WERI-Rb-1 (cell line): ENCODE data around the gene TYSND1.
"Not testable (repeated sequence)": the region's sequence is repeated elsewhere in the genome, so short reads cannot be mapped to it uniquely, and the experiment has no call there.

ENCODE experiments used
- DNase-seq: peaks from one replicate; pipeline ENCODE4 v3.0.0-alpha.2; 2020
- H3K27ac ChIP-seq: fragments of 250-450 bp; sonication (Bioruptor Pico); 2 replicates; pipeline ENCODE4 v1.5.1; 2020; ENCODE audit warnings: mild to moderate bottlenecking, moderate library complexity
- H3K27me3 ChIP-seq: fragments of 250-450 bp; sonication (Bioruptor Pico); 2 replicates; pipeline ENCODE4 v1.5.1; 2021; ENCODE audit warnings: mild to moderate bottlenecking, low read depth, moderate library complexity; ENCODE audit not compliant: insufficient read depth, severe bottlenecking
- H3K36me3 ChIP-seq: fragments of 250-450 bp; sonication (Bioruptor Pico); 2 replicates; pipeline ENCODE4 v1.5.1; 2020; ENCODE audit warnings: mild to moderate bottlenecking, moderate library complexity
- H3K4me3 ChIP-seq: 2 replicates; pipeline ENCODE4 v1.5.1; 2011; ENCODE audit warnings: low read depth, mild to moderate bottlenecking, control low read depth, low read length
- H3K9me3 ChIP-seq: fragments of 250-450 bp; sonication (Bioruptor Pico); 2 replicates; pipeline ENCODE4 v1.5.1; 2021; ENCODE audit warnings: mild to moderate bottlenecking, moderate library complexity; ENCODE audit not compliant: severe bottlenecking
- TF ChIP-seq, protein P1 (sequence below): IDR thresholded peaks from 2 replicates; pipeline ENCODE4 v1.5.1; 2011; ENCODE audit warnings: low read depth, mild to moderate bottlenecking, control low read depth, inconsistent platforms, low read length

TYSND1 gene

DNA sequence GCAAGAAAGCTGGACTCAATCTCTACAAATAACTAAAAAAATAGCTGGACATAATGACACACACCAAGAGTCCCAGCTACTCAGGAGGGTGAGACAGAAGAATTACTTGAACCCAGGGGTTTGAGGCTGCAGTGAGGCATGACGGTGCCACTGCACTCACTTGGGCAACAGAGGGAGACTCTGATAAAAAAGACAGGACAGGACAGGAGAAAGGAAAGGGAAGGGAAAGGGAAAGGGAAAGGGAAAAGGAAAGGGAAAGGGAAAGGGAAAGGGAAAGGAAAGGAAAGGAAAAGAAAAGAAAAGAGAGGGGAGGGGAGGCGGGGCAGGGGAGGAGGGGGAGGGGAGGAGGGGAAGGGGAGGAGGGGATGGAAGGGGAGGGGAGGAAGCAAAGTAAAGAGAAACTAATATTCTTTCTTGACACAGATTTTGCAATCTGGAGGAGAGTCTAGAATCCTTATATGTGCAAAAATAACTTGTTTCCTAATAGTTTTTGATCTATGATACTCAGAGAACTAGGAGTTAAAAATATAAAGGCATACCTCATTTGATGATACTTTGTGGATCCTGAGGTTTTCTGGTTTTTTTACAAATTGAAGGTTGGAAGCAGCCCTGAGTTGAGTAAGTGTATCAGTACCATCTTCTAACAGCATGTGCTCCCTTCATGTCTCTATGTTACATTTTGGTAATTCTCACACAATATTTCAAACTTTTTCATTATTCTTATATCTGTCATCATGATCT lies 15.8 kb upstream of the TYSND1 start:
- H3K4me3 ChIP-seq: no peak overlapping the region
- H3K9me3 ChIP-seq: no peaks in the 10 kb centered on the region
- H3K27ac ChIP-seq: no peak overlapping the region
- TF ChIP-seq, protein P1, sequence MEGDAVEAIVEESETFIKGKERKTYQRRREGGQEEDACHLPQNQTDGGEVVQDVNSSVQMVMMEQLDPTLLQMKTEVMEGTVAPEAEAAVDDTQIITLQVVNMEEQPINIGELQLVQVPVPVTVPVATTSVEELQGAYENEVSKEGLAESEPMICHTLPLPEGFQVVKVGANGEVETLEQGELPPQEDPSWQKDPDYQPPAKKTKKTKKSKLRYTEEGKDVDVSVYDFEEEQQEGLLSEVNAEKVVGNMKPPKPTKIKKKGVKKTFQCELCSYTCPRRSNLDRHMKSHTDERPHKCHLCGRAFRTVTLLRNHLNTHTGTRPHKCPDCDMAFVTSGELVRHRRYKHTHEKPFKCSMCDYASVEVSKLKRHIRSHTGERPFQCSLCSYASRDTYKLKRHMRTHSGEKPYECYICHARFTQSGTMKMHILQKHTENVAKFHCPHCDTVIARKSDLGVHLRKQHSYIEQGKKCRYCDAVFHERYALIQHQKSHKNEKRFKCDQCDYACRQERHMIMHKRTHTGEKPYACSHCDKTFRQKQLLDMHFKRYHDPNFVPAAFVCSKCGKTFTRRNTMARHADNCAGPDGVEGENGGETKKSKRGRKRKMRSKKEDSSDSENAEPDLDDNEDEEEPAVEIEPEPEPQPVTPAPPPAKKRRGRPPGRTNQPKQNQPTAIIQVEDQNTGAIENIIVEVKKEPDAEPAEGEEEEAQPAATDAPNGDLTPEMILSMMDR: no peak
- DNase-seq: no peak
- peaks cover 60% of the 10 kb centered on the region for H3K36me3 ChIP-seq
- H3K27me3 ChIP-seq: no peaks in the 10 kb centered on the region

DNA sequence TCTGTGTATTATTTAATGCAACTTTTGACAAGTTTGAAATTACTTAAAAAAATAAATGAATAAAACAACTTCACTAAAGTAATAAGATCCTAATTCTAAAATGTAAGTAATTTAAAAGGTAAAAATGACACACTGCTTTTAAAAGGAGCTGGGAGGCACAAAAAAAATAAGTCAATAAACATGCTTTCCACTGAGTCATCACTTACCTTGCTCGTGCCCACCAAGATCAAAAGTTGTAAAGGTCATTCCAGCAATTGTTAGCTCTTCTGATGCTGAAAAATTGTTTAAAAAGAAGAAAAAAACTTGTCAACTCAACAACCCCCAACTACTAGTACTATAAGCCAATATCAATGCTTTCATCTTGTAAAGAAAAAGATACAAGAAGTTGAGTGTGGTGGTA lies 14.3 kb upstream of the TYSND1 start:
- TF ChIP-seq, protein P1: no peak
- Histone ChIP-seq H3K27me3 (no peaks in the 10 kb centered on the region), H3K36me3 (peaks cover 65% of the 10 kb centered on the region), H3K4me3 (no peak overlapping the region), H3K27ac (no peak overlapping the region), H3K9me3 (no peaks in the 10 kb centered on the region)
- no peak for DNase-seq

DNA sequence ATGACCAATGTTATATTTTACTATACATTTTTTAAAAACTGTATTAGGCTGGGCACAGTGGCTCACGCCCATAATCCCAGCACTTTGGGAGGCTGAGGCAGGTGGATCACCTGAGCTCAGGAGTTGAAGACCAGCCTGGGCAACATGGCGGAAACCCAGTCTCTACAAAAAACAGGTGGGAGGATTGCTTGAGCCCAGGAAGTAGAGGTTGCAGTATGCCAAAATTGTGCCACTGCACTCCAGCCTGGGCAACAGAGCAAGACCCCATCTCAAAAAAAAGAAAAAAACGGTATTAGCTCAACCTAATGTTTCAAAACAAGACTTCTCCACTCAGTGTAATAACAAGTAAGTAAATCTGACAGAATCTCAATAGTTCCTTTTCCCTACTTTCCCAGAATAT lies 12.9 kb upstream of the TYSND1 start:
- not testable (repeated sequence) for H3K4me3 ChIP-seq
- H3K36me3 ChIP-seq: peaks cover 69% of the 10 kb centered on the region

DNA sequence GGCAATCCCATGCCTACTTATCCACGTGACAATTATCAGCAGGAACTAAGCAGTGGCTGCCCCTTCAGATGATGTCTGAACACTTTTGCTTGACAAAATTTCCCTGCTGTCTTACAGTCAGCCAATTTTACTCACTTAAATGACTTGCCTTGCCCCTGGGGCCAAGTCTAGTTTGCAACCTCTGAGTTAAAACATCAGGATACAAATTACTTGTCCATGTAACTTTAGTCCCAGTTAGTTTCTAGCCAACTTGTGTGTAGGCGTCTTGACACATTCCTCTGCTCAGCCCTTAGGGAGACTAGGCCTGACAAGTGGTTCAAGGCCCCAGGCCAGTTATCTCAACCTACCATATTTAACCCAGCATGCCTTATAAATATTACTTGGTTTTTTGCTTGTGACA lies 11.6 kb upstream of the TYSND1 start:
- Histone ChIP-seq H3K36me3 (peaks cover 76% of the 10 kb centered on the region), H3K4me3 (no peak overlapping the region), H3K27ac (no peak overlapping the region), H3K9me3 (no peaks in the 10 kb centered on the region), H3K27me3 (no peaks in the 10 kb centered on the region)
- DNase-seq: no peak
- TF ChIP-seq, protein P1: no peak

More for the DNA sequence above, 12.9 kb upstream of the TYSND1 start:
- H3K27me3 ChIP-seq, H3K9me3 ChIP-seq, DNase-seq: not testable (repeated sequence)
- H3K27ac ChIP-seq: peak overlapping the region; percentile 5

DNA sequence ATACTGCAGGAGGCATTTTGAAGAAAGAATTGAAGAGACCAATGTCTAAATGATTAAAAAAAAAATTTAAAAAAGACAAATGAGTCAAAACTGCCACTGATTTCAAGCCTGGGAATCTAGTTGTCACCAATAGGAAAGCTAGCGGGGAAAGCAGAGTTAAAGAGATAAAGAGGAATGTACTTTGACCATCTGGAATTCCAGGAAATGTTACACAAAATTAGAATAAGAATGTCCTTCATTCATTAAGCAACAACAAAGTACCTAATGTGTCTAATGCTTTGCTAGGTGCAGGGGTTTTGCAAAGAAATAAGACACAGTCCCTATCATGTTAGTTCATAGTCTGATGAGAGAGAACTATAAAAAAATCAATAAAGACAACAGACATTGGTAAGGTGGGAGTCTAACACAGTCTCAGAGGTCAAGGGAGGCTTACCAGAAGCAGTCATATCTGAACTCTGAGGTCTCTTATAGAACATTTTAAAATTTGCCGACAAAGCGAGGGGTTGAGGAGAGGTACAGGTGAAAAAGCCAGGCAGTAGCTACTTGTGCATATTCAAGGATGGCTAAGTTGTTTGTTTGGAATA lies 8.8 kb upstream of the TYSND1 start:
- DNase-seq: no peak
- Histone ChIP-seq H3K4me3 (no peak overlapping the region), H3K27me3 (no peaks in the 10 kb centered on the region), H3K36me3 (peaks cover 78% of the 10 kb centered on the region), H3K27ac (no peak overlapping the region), H3K9me3 (no peaks in the 10 kb centered on the region)
- TF ChIP-seq, protein P1: no peak

DNA sequence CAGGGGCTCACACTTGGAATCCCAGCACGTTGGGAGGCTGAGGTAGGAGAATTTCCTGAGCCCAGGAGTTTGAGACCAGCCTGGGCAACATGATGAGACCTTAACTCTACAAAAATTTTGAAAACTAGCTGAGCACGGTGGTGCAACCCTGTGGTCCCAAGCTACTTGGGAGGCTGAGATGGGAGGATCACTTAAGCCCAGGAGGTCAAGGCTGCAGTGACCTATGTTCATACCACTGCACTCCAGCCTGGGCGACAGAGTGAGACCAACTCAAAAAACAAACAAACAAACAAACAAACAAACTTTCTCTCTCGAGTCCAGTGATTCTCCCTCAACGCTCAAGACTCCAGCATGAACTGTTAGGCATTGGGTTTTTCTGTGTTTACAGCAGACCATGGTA lies 2.0 kb upstream of the TYSND1 start:
- H3K4me3 ChIP-seq: no peak overlapping the region
- no peak for DNase-seq
- H3K9me3 ChIP-seq: no peaks in the 10 kb centered on the region
- peaks cover 25% of the 10 kb centered on the region for H3K36me3 ChIP-seq
- no peak overlapping the region for H3K27ac ChIP-seq
- TF ChIP-seq, protein P1: no peak
- no peaks in the 10 kb centered on the region for H3K27me3 ChIP-seq
